Calu3 (cell line): ENCODE measurements around the gene PCSK6. TPM values are rescaled to one million over a fixed set of nuclear protein-coding genes. Genes with fewer than 3 reads are reported as not detected.
A peak's percentile ranks its signal among the peaks of the same experiment; 100 is the strongest.

Source experiments
- BruUV-seq: library from RNA; stranded (reverse); fragments of 400-500 nt; replicated peaks from 2 replicates; lab custom pipeline; 2021; lab: Mats Ljungman, UMichigan
- CTCF ChIA-PET: fragments of 300-600 bp; sonication (Branson Sonifier 250); formaldehyde crosslinking; loops from one replicate; lab custom pipeline; 2022; ENCODE audit warnings: antibody characterized with exemption; lab: Charles Lee
- DNase-seq: peaks from one replicate; pipeline ENCODE4 v3.0.0; 2022
- H3K27ac Mint-ChIP-seq: one replicate; pipeline ENCODE4 v1.8.0; 2022; ENCODE audit warnings: mixed read lengths; ENCODE audit not compliant: unreplicated experiment
- H3K27me3 Mint-ChIP-seq: one replicate; pipeline ENCODE4 v1.8.0; 2022; ENCODE audit warnings: mixed read lengths; ENCODE audit not compliant: unreplicated experiment
- H3K36me3 Mint-ChIP-seq: one replicate; pipeline ENCODE4 v1.8.0; 2022; ENCODE audit warnings: mild to moderate bottlenecking, moderate library complexity, mixed read lengths; ENCODE audit not compliant: insufficient read depth, unreplicated experiment
- H3K4me1 Mint-ChIP-seq: one replicate; pipeline ENCODE4 v1.8.0; 2022; ENCODE audit warnings: mild to moderate bottlenecking, low read depth, mixed read lengths; ENCODE audit not compliant: unreplicated experiment
- H3K4me3 Mint-ChIP-seq: one replicate; pipeline ENCODE4 v1.8.0; 2022; ENCODE audit warnings: mild to moderate bottlenecking, low read depth, moderate library complexity, mixed read lengths; ENCODE audit not compliant: unreplicated experiment
- H3K9me3 Mint-ChIP-seq: one replicate; pipeline ENCODE4 v1.8.0; 2022; ENCODE audit warnings: low read depth, mixed read lengths; ENCODE audit not compliant: unreplicated experiment
- intact Hi-C: fragments of 100-400 bp; cut with micrococcal nuclease; formaldehyde crosslinking; loops from one replicate; pipeline ENCODE4 v1.10.0; 2022; ENCODE audit not compliant: unreplicated experiment
- total RNA-seq: library from RNA; stranded (reverse); gene quantifications from 2 replicates; pipeline ENCODE4 v1.2.3, GENCODE V29; 2022
- TF ChIP-seq, protein P1 (sequence below): fragments of 200-600 bp; IDR thresholded peaks from one replicate; pipeline ENCODE4 v1.8.0; 2022; ENCODE audit warnings: antibody characterized with exemption; ENCODE audit not compliant: unreplicated experiment

Gene PCSK6
- total RNA-seq, 1 experiment from 2014 or later = 5.1 TPM

DNA sequence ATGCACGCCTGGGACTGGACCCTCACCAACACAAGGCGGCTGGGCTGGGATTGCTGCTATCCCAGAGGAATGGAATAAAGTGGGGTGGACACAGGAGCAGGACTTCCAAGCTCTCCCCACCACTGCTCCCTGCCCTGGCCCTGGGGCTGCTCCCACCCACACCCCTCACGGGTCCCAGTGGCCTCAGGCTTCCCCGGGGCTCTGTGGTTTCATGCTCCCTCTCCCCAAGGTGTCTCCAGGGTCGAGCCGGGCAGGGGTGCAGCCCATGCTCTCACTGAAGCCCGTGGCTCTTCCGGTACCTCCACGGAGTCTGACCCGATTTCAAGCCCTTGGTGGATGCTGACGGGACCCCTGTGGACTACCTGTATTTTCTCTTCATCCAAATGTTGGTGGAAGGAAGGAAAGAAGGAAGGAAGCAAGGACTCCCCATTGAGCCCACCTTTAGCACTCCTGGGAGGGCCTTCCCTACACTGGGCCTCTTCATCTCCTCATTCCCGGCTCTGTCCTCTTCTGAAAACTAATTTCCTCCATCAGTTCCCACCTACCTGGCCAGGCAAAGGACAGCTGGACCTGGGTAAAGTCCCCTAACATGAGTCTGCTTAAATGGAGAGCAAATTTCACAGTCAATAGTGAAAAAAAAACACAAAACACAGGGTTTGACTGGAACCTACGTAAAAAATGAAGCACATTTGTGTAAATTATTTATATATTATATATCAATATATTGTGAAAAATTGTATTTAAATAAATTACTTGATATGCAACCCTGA lies 44.0 kb upstream of the PCSK6 start:
- peaks cover 55% of the 10 kb centered on the region for H3K27me3 Mint-ChIP-seq
- H3K4me3 Mint-ChIP-seq = no peak overlapping the region
- no TSS peak for BruUV-seq
- CTCF ChIA-PET = no interaction called here
- H3K36me3 Mint-ChIP-seq = peaks cover 3% of the 10 kb centered on the region
- TF ChIP-seq, protein P1, sequence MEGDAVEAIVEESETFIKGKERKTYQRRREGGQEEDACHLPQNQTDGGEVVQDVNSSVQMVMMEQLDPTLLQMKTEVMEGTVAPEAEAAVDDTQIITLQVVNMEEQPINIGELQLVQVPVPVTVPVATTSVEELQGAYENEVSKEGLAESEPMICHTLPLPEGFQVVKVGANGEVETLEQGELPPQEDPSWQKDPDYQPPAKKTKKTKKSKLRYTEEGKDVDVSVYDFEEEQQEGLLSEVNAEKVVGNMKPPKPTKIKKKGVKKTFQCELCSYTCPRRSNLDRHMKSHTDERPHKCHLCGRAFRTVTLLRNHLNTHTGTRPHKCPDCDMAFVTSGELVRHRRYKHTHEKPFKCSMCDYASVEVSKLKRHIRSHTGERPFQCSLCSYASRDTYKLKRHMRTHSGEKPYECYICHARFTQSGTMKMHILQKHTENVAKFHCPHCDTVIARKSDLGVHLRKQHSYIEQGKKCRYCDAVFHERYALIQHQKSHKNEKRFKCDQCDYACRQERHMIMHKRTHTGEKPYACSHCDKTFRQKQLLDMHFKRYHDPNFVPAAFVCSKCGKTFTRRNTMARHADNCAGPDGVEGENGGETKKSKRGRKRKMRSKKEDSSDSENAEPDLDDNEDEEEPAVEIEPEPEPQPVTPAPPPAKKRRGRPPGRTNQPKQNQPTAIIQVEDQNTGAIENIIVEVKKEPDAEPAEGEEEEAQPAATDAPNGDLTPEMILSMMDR = no peak
- H3K9me3 Mint-ChIP-seq = no peaks in the 10 kb centered on the region
- H3K27ac Mint-ChIP-seq = no peak overlapping the region
- DNase-seq = no peak
- intact Hi-C loops = no loop called here
- H3K4me1 Mint-ChIP-seq = peaks cover 10% of the 10 kb centered on the region

DNA sequence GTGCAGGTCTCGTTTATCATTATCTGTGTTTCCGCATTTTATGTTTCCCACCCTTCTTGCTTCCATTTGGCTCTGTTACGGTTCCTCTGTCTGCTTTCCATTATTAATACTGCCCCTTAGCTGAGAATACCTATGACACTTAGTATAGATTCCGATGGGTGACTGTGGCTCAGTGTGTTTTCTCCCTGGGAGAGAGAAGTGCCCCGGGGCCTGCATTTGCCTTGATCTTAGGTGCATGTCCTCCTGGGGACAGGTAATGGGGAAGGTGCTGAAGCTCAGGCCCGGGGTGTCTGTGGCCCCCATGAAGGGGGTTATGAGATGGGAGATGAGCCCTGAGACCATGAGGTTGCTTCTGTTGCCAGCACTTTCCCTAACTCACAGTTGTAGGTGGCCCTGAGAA lies 43.4 kb upstream of the PCSK6 start:
- Mint-ChIP-seq H3K27ac (no peak overlapping the region), H3K27me3 (peaks cover 55% of the 10 kb centered on the region), H3K4me3 (no peak overlapping the region), H3K36me3 (peaks cover 3% of the 10 kb centered on the region), H3K4me1 (peaks cover 17% of the 10 kb centered on the region), H3K9me3 (no peaks in the 10 kb centered on the region)
- DNase-seq = no peak
- TF ChIP-seq, protein P1 = no peak
- intact Hi-C loops = no loop called here
- CTCF ChIA-PET = no interaction called here
- BruUV-seq = no TSS peak

DNA sequence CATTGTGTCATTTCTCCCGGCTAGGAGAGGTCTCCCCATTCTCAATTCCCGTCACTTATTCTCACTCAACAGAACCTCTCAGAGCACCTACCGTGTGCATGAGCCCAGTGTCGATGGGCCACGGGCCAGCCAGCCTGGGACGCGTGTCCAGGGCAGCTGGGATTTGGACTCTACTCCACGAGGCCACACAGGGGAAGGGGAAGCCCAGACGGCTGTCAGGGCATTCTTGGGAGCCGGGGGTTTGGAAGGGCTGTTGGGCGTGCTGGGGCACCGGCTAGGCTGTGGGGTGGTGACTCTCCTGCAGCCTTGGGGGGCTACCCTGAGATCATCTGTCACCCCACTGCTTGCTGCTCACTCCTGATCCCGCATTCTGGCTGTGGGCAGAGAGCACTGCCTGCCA lies 41.7 kb upstream of the PCSK6 start:
- Mint-ChIP-seq H3K4me3 (no peak overlapping the region), H3K9me3 (no peaks in the 10 kb centered on the region), H3K27me3 (peaks cover 53% of the 10 kb centered on the region), H3K36me3 (peaks cover 3% of the 10 kb centered on the region), H3K27ac (no peak overlapping the region), H3K4me1 (peaks cover 21% of the 10 kb centered on the region)
- CTCF ChIA-PET = no interaction called here
- intact Hi-C loops = no loop called here
- TF ChIP-seq, protein P1 = no peak
- BruUV-seq = no TSS peak
- DNase-seq = no peak

DNA sequence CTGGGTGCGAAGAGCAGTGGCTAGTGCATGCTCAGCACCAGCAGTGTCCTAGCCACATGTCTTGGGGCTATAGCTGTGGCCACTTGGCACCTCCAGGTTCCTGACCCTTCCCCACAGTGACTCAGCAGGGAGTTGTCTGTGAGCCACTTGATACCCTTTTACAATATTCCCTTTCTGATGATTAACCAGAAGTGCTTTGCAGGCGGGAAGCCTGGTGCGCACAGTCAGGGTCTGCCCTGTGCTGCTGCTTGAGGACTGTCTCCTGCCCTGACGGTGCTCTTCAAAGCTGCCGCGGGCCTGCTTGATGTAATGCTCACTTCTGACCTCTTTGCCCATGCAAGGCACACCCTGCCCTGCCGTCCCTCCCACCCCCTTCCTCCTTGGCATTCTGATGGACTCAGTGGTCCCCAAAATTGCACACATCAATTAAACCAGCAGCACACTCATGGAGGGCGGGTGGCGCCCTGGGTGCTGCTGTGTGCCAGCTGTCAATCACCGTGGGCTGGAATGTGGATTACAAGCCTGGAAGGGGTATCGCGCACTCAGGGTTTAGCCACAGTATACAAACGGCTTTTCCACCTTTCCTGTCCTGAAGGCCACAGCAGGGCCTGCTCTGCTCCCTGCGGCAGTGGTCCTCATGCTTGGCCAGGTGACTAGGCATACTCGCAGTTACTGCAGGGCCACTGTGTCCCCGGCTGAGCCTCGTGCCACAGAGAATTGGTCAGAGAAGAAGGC lies 40.9 kb upstream of the PCSK6 start:
- DNase-seq = peak; percentile 30
- intact Hi-C loops = no loop called here
- Mint-ChIP-seq H3K36me3 (peaks cover 2% of the 10 kb centered on the region), H3K9me3 (no peaks in the 10 kb centered on the region), H3K4me1 (peaks cover 21% of the 10 kb centered on the region), H3K4me3 (no peak overlapping the region), H3K27me3 (peaks cover 45% of the 10 kb centered on the region), H3K27ac (no peak overlapping the region)
- CTCF ChIA-PET = no interaction called here
- TF ChIP-seq, protein P1 = no peak
- no TSS peak for BruUV-seq
